Transverse colon (tissue), 4 donors: ENCODE measurements around the gene POM121L12. TPM values are rescaled to one million over a fixed set of nuclear protein-coding genes. Genes with fewer than 3 reads are reported as not detected.

Experiments
- DNase-seq: peaks from one replicate; pipeline ENCODE4 v3.0.0-alpha.2; 2019
- H3K27ac ChIP-seq, 4 donors: fragments of 200-600 bp; sonication (generic); 2 replicates each; pipeline ENCODE4 v1.5.1; 2016 to 2018; ENCODE audit warnings: inconsistent platforms in 4 of 4
- H3K27me3 ChIP-seq: fragments of 200-600 bp; sonication (generic); 2 replicates; pipeline ENCODE4 v1.5.1; 2017; ENCODE audit warnings: inconsistent platforms
- H3K36me3 ChIP-seq, 4 donors: fragments of 200-600 bp; sonication (generic); 2 replicates each; pipeline ENCODE4 v1.5.1; 2017 to 2019; ENCODE audit warnings: inconsistent platforms in 4 of 4
- H3K4me1 ChIP-seq, 4 donors: fragments of 200-600 bp; sonication (generic); 2 replicates each; pipeline ENCODE4 v1.5.1; 2017 to 2020; ENCODE audit warnings: inconsistent platforms in 4 of 4
- H3K4me3 ChIP-seq, 4 donors: fragments of 200-600 bp; sonication (generic); 1 replicate in 1 of 4; 2 replicates in 3 of 4; pipeline versions ENCODE4 v1.5.1 to v1.6.1; 2017 to 2019; ENCODE audit warnings: inconsistent platforms in 4 of 4
- H3K9me3 ChIP-seq, 2 donors: fragments of 200-600 bp; sonication (generic); 2 replicates each; pipeline ENCODE4 v1.5.1; 2017 to 2019; ENCODE audit warnings: inconsistent platforms in 2 of 2
- EP300 ChIP-seq: sonication (generic); formaldehyde crosslinking; IDR thresholded peaks from one replicate; pipeline ENCODE4 v1.6.1; 2017; ENCODE audit warnings: antibody characterized with exemption, low read depth
- POLR2A ChIP-seq: fragments of 450-650 bp; IDR thresholded peaks from one replicate; pipeline ENCODE4 v1.6.1; 2016; ENCODE audit warnings: antibody characterized with exemption, mild to moderate bottlenecking, moderate library complexity
- POLR2AphosphoS5 ChIP-seq, 3 donors: sonication (generic); formaldehyde crosslinking; IDR thresholded peaks; one replicate each; pipeline ENCODE4 v1.6.1; 2016; ENCODE audit warnings: antibody characterized with exemption in 3 of 3
- WGBS, 2 donors: methylation state at CpG; one replicate each; pipeline ENCODE4 v1.1.5; 2018; ENCODE audit warnings: low coverage in 1 of 2; 5-methylcytosine and 5-hydroxymethylcytosine counted together
- in situ Hi-C, 4 donors: fragments of 200-750 bp; cut with MboI; loops; one replicate each; pipeline versions ENCODE4 v1.15.0 to v1.15.1; 2017; ENCODE audit warnings: low sequenced_read_pairs in 3 of 4, low pct_ligation_motif_present in 1 of 4, low pct_unique_long_range_greater_than_20kb in 1 of 4
- intact Hi-C: fragments of 100-400 bp; cut with DNase I; formaldehyde crosslinking; loops from one replicate; pipeline ENCODE4 v1.15.1; 2023; ENCODE audit warnings: low total_unique reads
- total RNA-seq, 4 donors: library from RNA; depleted of rRNA; stranded (reverse); fragments of >200 nt; gene quantifications; one replicate each; pipeline ENCODE4 v1.1.0, GENCODE V29; 2016
- TF ChIP-seq, protein P1 (sequence below), 5 experiments: fragments of 200-600 bp in 3 of 5; fragments of 450-650 bp in 2 of 5; sonication (generic) in 3 of 5; IDR thresholded peaks; 1 replicate in 2 of 5; 2 replicates in 3 of 5; pipeline ENCODE4 v1.5.1; 2016 to 2017; ENCODE audit warnings: antibody characterized with exemption in 5 of 5, inconsistent platforms in 3 of 5, mild to moderate bottlenecking in 2 of 5, moderate library complexity in 1 of 5

POM121L12 gene
- total RNA-seq, 4 donors from 2014 or later: not detected

- 58 to 73% methylated on average over 2 of the region's 2 CpGs for WGBS, 2 donors
- H3K36me3 ChIP-seq: no peaks in the 10 kb centered on the region
- DNase-seq: no peak
- intact Hi-C loops: no loop called here
- in situ Hi-C loops: no loop called here
- no peak overlapping the region for H3K4me3 ChIP-seq
- no peaks in the 10 kb centered on the region for H3K4me1 ChIP-seq
- TF ChIP-seq EP300 (no peak), POLR2AphosphoS5 (IDR thresholded peaks at IDR 0.05) (no peak), POLR2A (no peak)
- TF ChIP-seq, protein P1, sequence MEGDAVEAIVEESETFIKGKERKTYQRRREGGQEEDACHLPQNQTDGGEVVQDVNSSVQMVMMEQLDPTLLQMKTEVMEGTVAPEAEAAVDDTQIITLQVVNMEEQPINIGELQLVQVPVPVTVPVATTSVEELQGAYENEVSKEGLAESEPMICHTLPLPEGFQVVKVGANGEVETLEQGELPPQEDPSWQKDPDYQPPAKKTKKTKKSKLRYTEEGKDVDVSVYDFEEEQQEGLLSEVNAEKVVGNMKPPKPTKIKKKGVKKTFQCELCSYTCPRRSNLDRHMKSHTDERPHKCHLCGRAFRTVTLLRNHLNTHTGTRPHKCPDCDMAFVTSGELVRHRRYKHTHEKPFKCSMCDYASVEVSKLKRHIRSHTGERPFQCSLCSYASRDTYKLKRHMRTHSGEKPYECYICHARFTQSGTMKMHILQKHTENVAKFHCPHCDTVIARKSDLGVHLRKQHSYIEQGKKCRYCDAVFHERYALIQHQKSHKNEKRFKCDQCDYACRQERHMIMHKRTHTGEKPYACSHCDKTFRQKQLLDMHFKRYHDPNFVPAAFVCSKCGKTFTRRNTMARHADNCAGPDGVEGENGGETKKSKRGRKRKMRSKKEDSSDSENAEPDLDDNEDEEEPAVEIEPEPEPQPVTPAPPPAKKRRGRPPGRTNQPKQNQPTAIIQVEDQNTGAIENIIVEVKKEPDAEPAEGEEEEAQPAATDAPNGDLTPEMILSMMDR (IDR thresholded peaks at IDR 0.05): no peak
- H3K27ac ChIP-seq: no peak overlapping the region
- H3K27me3 ChIP-seq: no peaks in the 10 kb centered on the region
- H3K9me3 ChIP-seq: peaks cover 0 to 3% of the 10 kb centered on the region in 2 donors
Measured at GRCh38 chr7:53013925-53014324, 21.5 kb upstream of the POM121L12 start.

- DNase-seq: no peak
- TF ChIP-seq, protein P1 (IDR thresholded peaks at IDR 0.05): no peak
- TF ChIP-seq POLR2A (no peak), EP300 (no peak), POLR2AphosphoS5 (IDR thresholded peaks at IDR 0.05) (no peak)
- Histone ChIP-seq H3K36me3 (no peaks in the 10 kb centered on the region), H3K4me3 (no peak overlapping the region), H3K4me1 (no peaks in the 10 kb centered on the region), H3K27ac (no peak overlapping the region), H3K27me3 (no peaks in the 10 kb centered on the region), H3K9me3 (no peaks in the 10 kb centered on the region)
- 88 to 100% methylated on average over 1 of the region's 1 CpG for WGBS, 2 donors
- in situ Hi-C loops (no loop called here), intact Hi-C loops (no loop called here)
Measured at GRCh38 chr7:53015463-53015862, 20.0 kb upstream of the POM121L12 start.

GRCh38 chr7:53022893-53023292 lies 12.5 kb upstream of the POM121L12 start:
- no peak for DNase-seq
- Histone ChIP-seq H3K27ac (no peak overlapping the region), H3K4me1 (no peaks in the 10 kb centered on the region), H3K4me3 (no peak overlapping the region), H3K36me3 (no peaks in the 10 kb centered on the region), H3K9me3 (no peaks in the 10 kb centered on the region), H3K27me3 (no peaks in the 10 kb centered on the region)
- WGBS, 2 donors: 41 to 73% methylated on average over 3 to 5 of the region's 5 CpGs
- in situ Hi-C loops (no loop called here), intact Hi-C loops (no loop called here)
- TF ChIP-seq POLR2A: no peak
- TF ChIP-seq, protein P1 (IDR thresholded peaks at IDR 0.05): no peak
- TF ChIP-seq POLR2AphosphoS5 (IDR thresholded peaks at IDR 0.05): no peak
- TF ChIP-seq EP300: no peak

GRCh38 chr7:53048638-53049037 lies 13.2 kb downstream of the POM121L12 start:
- WGBS, 2 donors: 86 to 93% methylated on average over 2 of the region's 2 CpGs
- TF ChIP-seq POLR2A: no peak
- TF ChIP-seq EP300: no peak
- no peak for TF ChIP-seq POLR2AphosphoS5 (IDR thresholded peaks at IDR 0.05)
- TF ChIP-seq, protein P1 (IDR thresholded peaks at IDR 0.05): no peak
- intact Hi-C loops (no loop called here), in situ Hi-C loops (no loop called here)
- Histone ChIP-seq H3K9me3 (no peaks in the 10 kb centered on the region), H3K36me3 (no peaks in the 10 kb centered on the region), H3K4me1 (no peaks in the 10 kb centered on the region), H3K27ac (no peak overlapping the region), H3K4me3 (no peak overlapping the region), H3K27me3 (no peaks in the 10 kb centered on the region)
- DNase-seq: no peak
